NB4 (cell line): ENCODE measurements around the gene OPTN.

Experiments
- DNase-seq: peaks from one replicate; pipeline ENCODE4 v3.0.0; 2010; ENCODE audit warnings: low read depth
- H3K4me3 ChIP-seq: one replicate; pipeline ENCODE4 v1.5.1; 2011; ENCODE audit warnings: mild to moderate bottlenecking, low read depth, low read length, moderate library complexity
- CTCF ChIP-seq: IDR thresholded peaks from one replicate; pipeline ENCODE4 v1.5.1; 2012; ENCODE audit warnings: low read depth, low read length
- MYC ChIP-seq: IDR thresholded peaks from 2 replicates; pipeline ENCODE4 v1.6.1; 2011; ENCODE audit warnings: low read depth, low read length
- POLR2A ChIP-seq: IDR thresholded peaks from 2 replicates; pipeline ENCODE4 v1.6.1; 2011; ENCODE audit warnings: mild to moderate bottlenecking; ENCODE audit not compliant: insufficient read length; ENCODE audit errors: extremely low read depth
- TF ChIP-seq, protein P1 (sequence below): IDR thresholded peaks from 2 replicates; pipeline ENCODE4 v1.6.1; 2011; ENCODE audit warnings: low read depth, low read length

The OPTN gene

DNA sequence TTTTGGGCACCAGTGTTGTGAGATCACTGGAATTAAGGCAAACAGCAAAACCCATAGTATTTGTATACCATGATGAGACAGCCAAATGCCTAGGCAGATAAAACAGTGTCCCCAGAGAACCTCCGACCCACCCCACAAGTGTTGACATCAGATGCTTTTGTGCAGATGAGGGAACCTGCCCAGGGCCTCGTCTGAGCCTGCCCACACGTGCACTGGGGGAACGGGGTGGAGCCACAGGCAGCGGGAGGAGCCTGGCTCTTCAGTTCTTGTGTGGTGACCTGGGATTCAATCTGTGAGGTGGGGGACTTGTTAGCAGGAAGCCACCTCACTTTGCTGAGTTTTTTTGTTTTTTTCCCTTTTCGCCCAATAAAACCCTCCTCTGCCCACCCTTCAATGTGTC lies 33.4 kb upstream of the OPTN start:
- H3K4me3 ChIP-seq, result no peak overlapping the region
- TF ChIP-seq, protein P1, sequence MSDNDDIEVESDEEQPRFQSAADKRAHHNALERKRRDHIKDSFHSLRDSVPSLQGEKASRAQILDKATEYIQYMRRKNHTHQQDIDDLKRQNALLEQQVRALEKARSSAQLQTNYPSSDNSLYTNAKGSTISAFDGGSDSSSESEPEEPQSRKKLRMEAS, result no peak
- TF ChIP-seq MYC (no peak), POLR2A (no peak), CTCF (no peak)
- peak; percentile 9 for DNase-seq

DNA sequence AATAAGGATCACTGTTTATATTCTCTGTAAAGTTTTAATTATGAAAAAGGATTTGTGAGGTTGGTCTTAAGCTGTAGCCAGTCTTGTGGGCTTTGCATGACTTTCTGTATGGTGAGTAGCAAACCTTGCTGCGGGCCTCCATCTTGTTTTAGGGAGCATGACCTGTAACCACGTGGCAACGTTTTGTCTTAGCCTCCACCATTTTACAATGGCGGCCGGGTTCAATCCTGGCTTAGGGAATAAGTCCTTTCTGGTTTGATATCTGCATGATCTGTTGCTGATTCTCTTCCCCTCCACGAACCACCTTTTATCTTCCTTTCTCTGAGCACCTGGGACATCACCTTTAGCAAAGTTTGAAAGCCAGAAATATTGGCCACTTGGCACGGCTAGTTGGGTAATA lies 32.5 kb upstream of the OPTN start:
- H3K4me3 ChIP-seq, result no peak overlapping the region
- TF ChIP-seq MYC, result no peak
- no peak for TF ChIP-seq CTCF
- no peak for TF ChIP-seq POLR2A
- TF ChIP-seq, protein P1, result no peak
- no peak for DNase-seq

GRCh38 chr10:13068071-13068470 lies 31.9 kb upstream of the OPTN start:
- DNase-seq, result no peak
- TF ChIP-seq, protein P1, result no peak
- no peak for TF ChIP-seq MYC
- TF ChIP-seq CTCF, result no peak
- TF ChIP-seq POLR2A, result no peak
- H3K4me3 ChIP-seq, result no peak overlapping the region

DNA sequence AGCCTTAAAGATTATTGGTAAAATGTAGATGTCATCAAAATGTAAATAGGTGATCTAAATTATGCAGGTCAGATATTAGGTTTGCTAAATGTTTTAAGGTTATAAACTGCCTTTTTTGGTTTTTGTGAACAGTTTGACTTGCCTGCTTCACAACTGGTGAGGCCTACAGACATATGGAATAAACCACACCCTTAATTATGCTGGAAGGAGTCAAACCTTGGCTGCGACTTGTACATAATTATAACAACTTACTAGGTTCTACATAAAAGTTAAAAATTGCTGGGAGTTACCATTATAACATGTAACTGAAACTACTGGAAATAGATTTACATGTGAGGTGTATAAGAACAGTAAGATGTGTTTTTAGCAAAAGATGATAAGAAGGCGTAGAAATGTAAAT lies 31.5 kb upstream of the OPTN start:
- no peak for DNase-seq
- no peak overlapping the region for H3K4me3 ChIP-seq
- TF ChIP-seq, protein P1, result no peak
- TF ChIP-seq POLR2A (no peak), CTCF (no peak), MYC (no peak)

DNA sequence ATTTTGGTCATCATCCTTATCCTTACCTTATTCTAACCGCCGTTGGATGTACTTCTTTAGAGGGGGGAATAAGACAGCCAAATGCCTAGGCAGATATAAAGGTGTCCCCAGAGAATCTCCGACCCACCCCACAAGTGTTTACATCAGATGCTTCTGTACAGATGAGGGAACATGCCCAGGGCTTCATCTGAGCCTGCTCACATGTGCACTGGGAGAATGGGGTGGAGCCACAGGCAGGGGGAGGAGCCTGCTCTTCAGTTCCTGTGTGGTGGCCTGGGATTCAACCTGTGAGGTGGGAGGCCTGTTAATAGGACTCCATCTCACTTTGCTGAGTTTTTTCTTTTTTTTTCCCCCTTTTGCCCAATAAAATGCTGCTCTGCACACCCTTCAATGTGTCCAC lies 27.6 kb upstream of the OPTN start:
- TF ChIP-seq CTCF (no peak), POLR2A (no peak), MYC (no peak)
- TF ChIP-seq, protein P1, result no peak
- DNase-seq, result no peak
- H3K4me3 ChIP-seq, result no peak overlapping the region
